ENCODE measurements around the gene GABRB1.

GRCh38 chr4:47451657-47452056, 420.3 kb downstream of the GABRB1 start:
- TF ChIP-seq CTCF (IDR thresholded peaks at IDR 0.05) (no peak), POLR2A (IDR thresholded peaks at IDR 0.05) (no peak)

All from adrenal gland (tissue), 5 donors.